IPS-20b (cell line): ENCODE measurements around the gene PRKCE.

Experiments used
- H3K27ac ChIP-seq: one replicate; pipeline ENCODE4 v1.5.1; 2013; ENCODE audit warnings: low read length
- H3K27me3 ChIP-seq: 2 replicates; pipeline ENCODE4 v1.6.1; 2013; ENCODE audit warnings: mild to moderate bottlenecking, low read length, inconsistent platforms; ENCODE audit not compliant: insufficient read depth
- H3K36me3 ChIP-seq: 2 replicates; pipeline ENCODE4 v1.6.1; 2013; ENCODE audit warnings: low read depth, mild to moderate bottlenecking, inconsistent platforms, low read length, moderate library complexity; ENCODE audit not compliant: insufficient read depth
- H3K4me1 ChIP-seq: 2 replicates; pipeline ENCODE4 v1.6.1; 2013; ENCODE audit warnings: mild to moderate bottlenecking, control low read depth, inconsistent platforms, low read length, moderate library complexity; ENCODE audit not compliant: insufficient read depth
- H3K4me3 ChIP-seq: 2 replicates; pipeline ENCODE4 v1.5.1; 2013; ENCODE audit warnings: mild to moderate bottlenecking, low read length, inconsistent platforms
- H3K9ac ChIP-seq: 2 replicates; pipeline ENCODE4 v1.6.1; 2013; ENCODE audit warnings: low read depth, mild to moderate bottlenecking, inconsistent platforms, low read length, moderate library complexity
- H3K9me3 ChIP-seq: 2 replicates; pipeline ENCODE4 v1.6.1; 2013; ENCODE audit warnings: mild to moderate bottlenecking, low read depth, low read length, inconsistent platforms; ENCODE audit not compliant: insufficient read depth

The PRKCE gene

DNA sequence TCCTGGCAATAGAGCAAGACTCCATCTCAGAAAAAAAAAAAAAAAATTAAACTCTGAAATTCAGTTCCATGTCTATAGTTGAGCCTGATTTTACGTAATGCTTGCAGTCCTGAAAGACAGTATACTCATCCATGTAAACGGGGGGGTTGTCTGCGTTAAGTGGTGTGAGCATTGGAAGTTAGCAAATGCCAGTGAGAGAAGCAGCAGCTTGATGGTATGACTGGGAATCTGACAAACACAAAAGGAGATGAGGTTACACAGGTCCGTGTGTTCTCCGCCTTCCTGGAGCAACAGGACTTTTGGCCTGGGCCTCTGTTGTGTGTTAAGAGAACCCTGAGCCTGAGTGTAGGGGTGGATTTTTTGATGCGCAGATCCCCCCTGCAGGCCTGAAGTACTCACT lies 82.9 kb downstream of the PRKCE start:
- H3K36me3 ChIP-seq, result no peaks in the 10 kb centered on the region
- no peaks in the 10 kb centered on the region; the same call in 1 of the 2 replicates for H3K4me1 ChIP-seq
- H3K4me3 ChIP-seq, result no peak overlapping the region
- H3K27me3 ChIP-seq, result no peaks in the 10 kb centered on the region
- H3K9ac ChIP-seq, result no peak overlapping the region
- H3K9me3 ChIP-seq, result no peaks in the 10 kb centered on the region
- H3K27ac ChIP-seq, result no peak overlapping the region

DNA sequence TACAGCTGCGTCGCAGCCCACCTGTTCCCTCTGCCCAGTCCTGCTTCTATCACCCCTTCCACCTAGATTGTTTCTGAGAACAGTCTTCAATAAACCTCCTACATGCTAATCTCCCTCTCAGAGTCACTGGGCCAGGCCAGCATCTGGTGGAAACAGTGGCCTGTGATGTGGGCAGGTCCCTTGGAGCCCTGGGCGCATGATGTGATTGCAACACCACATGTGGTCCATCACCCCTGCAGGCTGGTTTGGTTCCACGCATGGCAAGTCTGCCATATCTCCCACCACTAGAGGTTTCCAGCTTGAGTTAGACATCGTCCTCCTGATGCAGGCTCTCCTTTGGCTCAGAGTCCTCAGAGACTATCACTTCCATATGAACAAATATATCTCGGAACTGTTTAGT lies 83.5 kb downstream of the PRKCE start:
- Histone ChIP-seq H3K9ac (no peak overlapping the region), H3K4me3 (no peak overlapping the region), H3K4me1 (no peaks in the 10 kb centered on the region; the same call in 1 of the 2 replicates), H3K36me3 (no peaks in the 10 kb centered on the region), H3K9me3 (no peaks in the 10 kb centered on the region), H3K27ac (no peak overlapping the region), H3K27me3 (no peaks in the 10 kb centered on the region)

DNA sequence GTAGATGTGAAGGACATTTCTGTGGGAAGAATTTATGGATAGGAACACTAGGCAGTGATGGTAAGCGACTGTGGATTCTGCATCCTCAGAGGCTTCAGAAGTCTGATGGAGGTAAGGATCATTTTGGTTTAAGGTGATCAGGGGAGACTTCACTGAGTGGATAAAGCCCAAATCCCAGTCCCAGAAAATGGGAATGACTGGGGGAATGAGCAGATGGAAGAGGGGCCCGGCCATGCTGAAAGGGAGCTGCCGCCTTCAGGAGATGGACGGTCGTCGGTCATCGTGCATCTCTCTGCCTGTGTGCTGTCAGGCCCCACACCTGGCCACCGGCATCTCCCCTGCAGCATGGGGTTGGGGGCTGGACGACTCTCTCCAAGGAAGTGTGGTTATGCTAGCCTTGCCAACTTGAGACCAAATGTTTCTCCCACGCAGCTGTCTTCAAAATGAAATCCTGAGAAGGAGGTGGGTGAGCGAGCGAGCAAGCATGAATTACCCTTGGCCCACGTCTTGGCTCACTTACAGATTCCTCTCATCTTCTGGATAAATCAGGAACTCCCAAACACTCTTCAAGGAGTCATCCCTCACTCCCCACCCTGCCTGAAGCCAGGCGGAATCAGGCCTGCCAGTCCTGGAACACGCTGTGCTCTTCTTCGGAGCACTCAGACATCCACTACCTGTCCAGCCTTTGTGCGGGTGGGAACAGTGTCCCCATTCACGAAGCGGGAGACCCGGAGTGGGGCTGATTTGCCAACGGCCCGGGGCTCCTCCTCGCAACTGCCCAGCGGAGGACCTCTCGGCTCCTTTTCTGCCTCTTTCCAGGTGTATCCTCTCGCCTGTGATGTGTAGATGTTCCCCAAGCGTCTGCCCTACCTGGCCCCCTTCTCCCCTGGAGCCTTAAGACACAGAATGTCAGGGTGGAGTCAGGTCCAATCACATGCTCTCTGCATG lies 85.6 kb downstream of the PRKCE start:
- Histone ChIP-seq H3K27ac (no peak overlapping the region), H3K9me3 (no peaks in the 10 kb centered on the region), H3K4me1 (peaks cover 4% of the 10 kb centered on the region; the same call in 1 of the 2 replicates), H3K27me3 (no peaks in the 10 kb centered on the region), H3K4me3 (no peak overlapping the region), H3K36me3 (no peaks in the 10 kb centered on the region), H3K9ac (no peak overlapping the region)

DNA sequence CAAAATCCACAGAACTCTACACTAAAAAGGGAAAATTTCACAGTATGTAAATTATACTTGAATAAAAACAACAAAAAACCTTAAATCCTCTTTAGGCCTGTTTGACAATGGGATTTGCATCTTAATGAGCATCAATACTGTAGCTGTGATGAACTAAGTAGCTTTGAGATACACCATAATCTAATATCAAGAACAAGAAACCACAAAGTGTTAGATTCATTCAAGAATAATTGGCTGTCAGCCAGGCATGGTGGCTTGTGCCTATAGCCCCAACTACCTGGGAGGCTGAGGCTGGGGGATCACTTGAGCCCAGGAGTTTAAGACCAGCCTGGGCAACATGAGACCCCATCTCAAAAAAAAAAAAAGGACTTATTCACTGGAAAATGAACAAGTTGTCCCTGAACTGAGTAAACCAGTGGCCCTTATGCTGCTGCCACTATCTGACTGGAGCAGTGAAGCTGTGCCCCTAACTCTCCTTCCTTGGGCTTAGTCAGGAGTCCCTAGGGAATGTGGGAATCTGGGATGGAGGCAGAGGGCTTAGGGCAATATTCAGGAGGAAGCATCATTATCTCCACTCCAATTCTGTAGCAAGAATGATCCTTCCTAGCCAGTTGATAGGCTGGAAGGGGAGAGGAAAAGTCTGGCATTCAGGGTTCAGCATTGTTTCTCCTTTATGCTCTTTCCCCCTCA lies 88.5 kb downstream of the PRKCE start:
- Histone ChIP-seq H3K27me3 (no peaks in the 10 kb centered on the region), H3K4me1 (0 out of 2 replicates have a peak, but pooled peaks cover 4% of the 10 kb centered on the region), H3K36me3 (no peaks in the 10 kb centered on the region), H3K9ac (no peak overlapping the region), H3K4me3 (no peak overlapping the region), H3K9me3 (no peaks in the 10 kb centered on the region), H3K27ac (no peak overlapping the region)

DNA sequence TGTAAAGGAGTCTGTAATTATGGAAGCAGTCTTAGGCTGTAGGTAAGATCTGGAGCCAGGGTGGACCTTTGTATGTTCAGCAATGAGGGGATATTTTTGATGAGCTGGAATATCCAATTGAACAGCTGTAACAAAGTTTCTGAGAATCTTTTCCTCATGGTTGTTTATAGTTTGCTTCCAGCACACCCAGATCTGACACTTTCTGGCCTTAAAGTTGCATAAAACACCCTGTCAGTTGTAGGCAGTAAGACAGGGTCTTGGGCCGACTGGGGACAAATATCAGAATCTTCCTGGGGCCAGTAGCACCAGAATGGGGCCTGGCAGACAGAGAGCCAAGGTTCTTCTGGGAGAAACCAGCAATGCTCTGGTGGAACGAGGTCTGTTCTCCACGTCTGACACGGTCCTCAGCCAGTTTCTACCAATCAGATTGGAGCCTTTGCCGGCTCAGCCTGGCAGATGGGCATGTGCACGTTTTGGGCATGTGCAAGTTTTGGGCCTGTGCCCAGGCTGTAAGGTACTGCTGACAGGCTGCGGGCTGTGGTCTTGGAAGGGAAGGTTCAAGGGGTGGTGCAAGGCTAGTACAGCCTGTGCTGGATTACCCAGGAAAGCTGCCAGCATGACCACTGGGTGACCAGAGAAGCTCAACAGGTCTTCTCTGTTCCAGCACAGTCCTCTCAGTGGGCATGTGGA lies 89.8 kb downstream of the PRKCE start:
- Histone ChIP-seq H3K27me3 (no peaks in the 10 kb centered on the region), H3K36me3 (no peaks in the 10 kb centered on the region), H3K9me3 (no peaks in the 10 kb centered on the region), H3K27ac (no peak overlapping the region), H3K9ac (no peak overlapping the region), H3K4me3 (no peak overlapping the region), H3K4me1 (0 out of 2 replicates have a peak, but pooled peaks cover 4% of the 10 kb centered on the region)

DNA sequence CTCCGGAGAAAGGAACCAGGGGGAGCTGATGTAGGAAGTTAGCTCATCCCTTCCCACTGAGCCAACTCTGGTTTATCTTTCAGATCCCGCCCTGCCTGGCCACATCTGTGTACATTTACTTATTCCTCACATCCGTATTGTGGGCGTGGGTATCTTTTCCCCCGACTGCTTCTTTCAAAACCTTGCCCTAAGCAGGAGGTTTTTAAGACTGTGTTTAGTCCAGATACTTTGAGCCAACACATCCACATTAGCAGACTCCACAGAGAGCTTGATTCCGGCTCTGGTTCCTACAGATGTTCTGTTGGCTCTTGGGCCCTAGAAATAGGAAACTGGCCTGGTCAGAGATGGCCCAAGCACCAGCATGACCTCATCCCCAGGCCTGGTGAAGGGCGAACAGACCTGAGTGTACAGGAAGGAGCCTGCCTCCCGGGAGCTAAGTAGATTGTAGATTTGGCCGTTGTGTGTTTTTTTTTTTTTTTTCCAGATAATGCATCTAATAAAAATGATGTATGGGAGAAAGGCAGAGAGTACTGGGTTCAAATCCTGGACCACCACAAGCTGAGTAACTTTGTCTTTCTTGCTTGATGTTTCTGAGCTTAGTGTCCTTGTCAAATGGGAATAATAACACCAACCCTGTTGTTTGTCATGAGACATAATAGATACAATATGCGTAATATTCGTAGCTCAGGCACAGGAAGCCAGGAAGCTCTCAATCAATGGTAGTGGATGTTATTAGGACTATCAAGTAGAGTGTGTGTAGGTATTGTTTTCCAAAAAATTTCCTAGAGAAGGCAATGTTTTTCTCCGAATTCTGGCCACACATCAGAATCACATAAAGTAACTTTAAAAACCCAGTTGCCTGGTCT lies 92.3 kb downstream of the PRKCE start:
- Histone ChIP-seq H3K4me3 (no peak overlapping the region), H3K36me3 (no peaks in the 10 kb centered on the region), H3K9me3 (0 out of 2 replicates have a peak, but pooled peaks cover 3% of the 10 kb centered on the region), H3K9ac (no peak overlapping the region), H3K27ac (no peak overlapping the region), H3K27me3 (no peaks in the 10 kb centered on the region), H3K4me1 (0 out of 2 replicates have a peak, but pooled peaks cover 4% of the 10 kb centered on the region)

DNA sequence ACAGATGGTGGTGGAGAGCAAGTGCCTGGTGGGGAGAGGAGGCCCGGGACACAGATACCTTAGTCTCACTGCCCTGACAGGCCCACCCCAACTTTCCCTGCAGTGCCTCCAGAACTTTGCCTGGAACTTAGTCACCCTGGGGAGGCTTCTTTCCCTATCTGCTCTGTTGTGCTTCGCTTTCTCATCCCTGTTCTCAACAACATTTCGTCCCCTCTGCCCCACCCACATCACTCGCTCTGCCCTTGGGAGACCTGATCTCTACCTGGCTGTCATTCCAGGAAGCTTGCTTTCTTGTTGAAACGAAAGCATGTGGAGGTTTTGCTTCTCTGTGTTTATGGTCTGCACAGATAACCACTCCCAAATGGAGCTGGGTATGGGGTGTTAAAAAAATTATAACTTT lies 93.8 kb downstream of the PRKCE start:
- H3K9ac ChIP-seq, result no peak overlapping the region
- 0 out of 2 replicates have a peak, but pooled peaks cover 3% of the 10 kb centered on the region for H3K9me3 ChIP-seq
- H3K4me1 ChIP-seq, result 0 out of 2 replicates have a peak, but pooled peaks cover 2% of the 10 kb centered on the region
- no peaks in the 10 kb centered on the region for H3K36me3 ChIP-seq
- H3K27ac ChIP-seq, result no peak overlapping the region
- H3K27me3 ChIP-seq, result no peaks in the 10 kb centered on the region
- no peak overlapping the region for H3K4me3 ChIP-seq

DNA sequence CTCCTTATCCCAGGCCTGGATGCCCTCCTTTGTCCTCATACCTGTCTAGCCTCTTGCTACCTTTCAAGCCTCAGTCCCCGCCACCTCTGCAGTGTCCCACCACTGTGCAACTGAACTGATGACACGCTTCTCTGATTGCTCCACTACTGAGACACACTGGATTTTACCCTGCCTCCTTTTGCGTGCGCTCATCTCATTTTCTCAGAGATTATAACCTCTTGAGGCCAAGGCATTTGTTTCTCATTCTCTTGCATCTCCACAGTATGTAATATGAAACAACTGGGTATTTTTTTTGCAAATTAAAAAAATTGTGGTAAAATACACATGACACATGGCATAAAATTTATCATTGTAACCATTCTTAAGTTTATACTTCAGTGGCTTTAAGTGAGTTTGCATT lies 95.4 kb downstream of the PRKCE start:
- no peaks in the 10 kb centered on the region for H3K4me1 ChIP-seq
- H3K27me3 ChIP-seq, result no peaks in the 10 kb centered on the region
- 0 out of 2 replicates have a peak, but pooled peaks cover 3% of the 10 kb centered on the region for H3K9me3 ChIP-seq
- no peaks in the 10 kb centered on the region for H3K36me3 ChIP-seq
- no peak overlapping the region for H3K27ac ChIP-seq
- H3K9ac ChIP-seq, result no peak overlapping the region
- H3K4me3 ChIP-seq, result no peak overlapping the region

DNA sequence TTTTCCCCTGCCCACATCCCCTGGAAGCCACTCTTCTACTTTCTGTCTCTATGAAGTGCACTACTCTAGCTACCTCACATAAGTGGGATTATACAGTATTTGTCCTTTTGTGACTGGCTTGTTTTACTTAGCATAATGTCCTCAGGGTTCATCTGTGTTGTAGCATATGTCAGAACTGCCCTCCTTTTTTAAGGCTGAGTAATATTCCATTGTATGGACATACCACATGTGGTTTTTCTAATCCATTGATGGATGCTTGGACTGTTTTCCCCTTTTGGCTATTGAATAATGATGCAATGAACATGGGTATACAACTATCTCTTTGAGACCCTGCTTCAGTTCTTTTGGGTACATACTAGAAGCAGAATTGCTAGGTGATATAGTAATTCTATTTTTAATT lies 95.9 kb downstream of the PRKCE start:
- Histone ChIP-seq H3K4me1 (no peaks in the 10 kb centered on the region), H3K27me3 (no peaks in the 10 kb centered on the region), H3K9ac (no peak overlapping the region), H3K36me3 (no peaks in the 10 kb centered on the region), H3K4me3 (no peak overlapping the region), H3K27ac (no peak overlapping the region), H3K9me3 (0 out of 2 replicates have a peak, but pooled peaks cover 3% of the 10 kb centered on the region)

DNA sequence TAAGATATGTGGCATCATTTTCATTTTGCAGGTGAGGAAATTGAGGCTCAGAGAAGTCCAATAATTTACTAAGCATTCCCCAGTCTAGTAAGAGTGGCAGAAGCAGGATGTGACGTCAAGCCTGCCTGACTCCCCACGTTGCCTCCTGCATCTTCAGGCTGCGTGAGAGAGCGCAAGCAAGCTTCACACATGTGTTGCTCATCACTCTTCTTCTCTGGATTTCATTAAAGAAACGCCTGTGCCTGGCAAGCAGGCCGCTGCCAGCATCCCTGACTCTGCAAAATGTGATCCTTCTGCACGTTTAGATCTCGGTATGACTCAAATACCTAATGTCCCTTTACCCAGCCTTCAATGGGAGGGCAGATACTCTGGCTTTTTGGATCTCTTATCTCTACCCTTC lies 96.8 kb downstream of the PRKCE start:
- no peak overlapping the region for H3K4me3 ChIP-seq
- no peaks in the 10 kb centered on the region for H3K36me3 ChIP-seq
- H3K9me3 ChIP-seq, result 0 out of 2 replicates have a peak, but pooled peaks cover 3% of the 10 kb centered on the region
- no peaks in the 10 kb centered on the region for H3K27me3 ChIP-seq
- H3K4me1 ChIP-seq, result no peaks in the 10 kb centered on the region
- H3K27ac ChIP-seq, result no peak overlapping the region
- no peak overlapping the region for H3K9ac ChIP-seq

DNA sequence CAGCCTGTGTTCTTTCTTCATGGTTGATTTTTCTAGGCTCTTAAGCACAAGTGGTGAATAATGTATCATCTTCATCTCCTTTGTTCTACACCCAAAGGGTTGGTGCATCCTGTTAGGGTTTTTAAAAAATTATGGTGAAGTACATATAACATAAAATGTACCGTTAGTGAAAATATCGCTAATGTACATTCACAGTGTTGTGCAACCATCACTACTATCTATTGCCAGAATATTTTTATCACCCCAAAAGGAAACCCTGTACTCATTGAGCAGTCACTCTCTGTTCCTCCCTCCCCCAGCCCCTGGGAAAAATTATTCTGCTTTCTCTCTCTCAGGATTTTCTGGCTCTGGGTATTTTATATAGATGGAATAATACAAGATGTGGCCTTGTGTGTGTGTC lies 98.5 kb downstream of the PRKCE start:
- Histone ChIP-seq H3K27ac (no peak overlapping the region), H3K36me3 (no peaks in the 10 kb centered on the region)

More for the DNA sequence above, 98.5 kb downstream of the PRKCE start:
- 0 out of 2 replicates have a peak, but pooled peaks cover 3% of the 10 kb centered on the region for H3K9me3 ChIP-seq
- no peak overlapping the region for H3K4me3 ChIP-seq
- no peaks in the 10 kb centered on the region for H3K27me3 ChIP-seq
- no peak overlapping the region for H3K9ac ChIP-seq
- no peaks in the 10 kb centered on the region for H3K4me1 ChIP-seq
